ENCODE results near the gene PTPRZ1. TPM values are rescaled to one million over a fixed set of nuclear protein-coding genes. Genes with fewer than 3 reads are reported as not detected.

The PTPRZ1 gene
- total RNA-seq, 2 donors from 2014 or later: 18.0 to 57.4 TPM

GRCh38 chr7:121876656-121877500 is 3.9 kb downstream of the PTPRZ1 start:
- peaks cover 31% of the 10 kb centered on the region for H3K4me1 Mint-ChIP-seq
- 88 to 94% methylated on average over 5 of the region's 5 CpGs for WGBS, 2 experiments (ENCODE audit: insufficient coverage in 1 of 2, insufficient read length in 1 of 2)

GRCh38 chr7:121878918-121879464 is 6.0 kb downstream of the PTPRZ1 start:
- H3K27me3 Mint-ChIP-seq (ENCODE audit: insufficient read depth): peaks cover 4% of the 10 kb centered on the region
- no peak overlapping the region for H3K27ac Mint-ChIP-seq
- Histone ChIP-seq H3K4me3 (ENCODE audit: low read length) (no peak overlapping the region), H3K9ac (ENCODE audit: extremely low read depth, low read length, poor library complexity, severe bottlenecking) (no peak overlapping the region), H3K27me3 (ENCODE audit: control insufficient read depth, insufficient read depth, low read length, poor library complexity, severe bottlenecking) (peaks cover 28% of the 10 kb centered on the region), H3K27ac (ENCODE audit: low read depth, low read length) (no peak overlapping the region), H3K36me3 (ENCODE audit: control insufficient read depth, insufficient read depth, low read length) (no peaks in the 10 kb centered on the region), H3K9me3 (ENCODE audit: control insufficient read depth, low read length) (no peaks in the 10 kb centered on the region), H3K4me1 (ENCODE audit: control insufficient read depth, insufficient read depth, low read length) (no peaks in the 10 kb centered on the region)
- WGBS, 2 experiments (ENCODE audit: insufficient coverage in 1 of 2, insufficient read length in 1 of 2): 81 to 90% methylated on average over 5 of the region's 5 CpGs
- DNase-seq: no peak
- no peak overlapping the region for H3K4me3 Mint-ChIP-seq
- TF ChIP-seq CTCF (conservative IDR thresholded peaks at IDR 0.05): no peak
- H3K36me3 Mint-ChIP-seq (ENCODE audit: low read depth): peaks cover 3% of the 10 kb centered on the region
- H3K4me1 Mint-ChIP-seq: peaks cover 30% of the 10 kb centered on the region
- no peaks in the 10 kb centered on the region for H3K9me3 Mint-ChIP-seq

More at GRCh38 chr7:121876656-121877500, 3.9 kb downstream of the PTPRZ1 start:
- no peaks in the 10 kb centered on the region for H3K9me3 Mint-ChIP-seq
- Histone ChIP-seq H3K9me3 (ENCODE audit: control insufficient read depth, low read length) (no peaks in the 10 kb centered on the region), H3K27me3 (ENCODE audit: control insufficient read depth, insufficient read depth, low read length, poor library complexity, severe bottlenecking) (peaks cover 33% of the 10 kb centered on the region), H3K27ac (ENCODE audit: low read depth, low read length) (no peak overlapping the region), H3K4me1 (ENCODE audit: control insufficient read depth, insufficient read depth, low read length) (no peaks in the 10 kb centered on the region), H3K36me3 (ENCODE audit: control insufficient read depth, insufficient read depth, low read length) (no peaks in the 10 kb centered on the region), H3K9ac (ENCODE audit: extremely low read depth, low read length, poor library complexity, severe bottlenecking) (no peak overlapping the region), H3K4me3 (ENCODE audit: low read length) (no peak overlapping the region)
- no peak for TF ChIP-seq CTCF (conservative IDR thresholded peaks at IDR 0.05)
- H3K27me3 Mint-ChIP-seq (ENCODE audit: insufficient read depth): peaks cover 13% of the 10 kb centered on the region
- DNase-seq: no peak
- no peak overlapping the region for H3K27ac Mint-ChIP-seq
- no peak overlapping the region for H3K4me3 Mint-ChIP-seq
- peaks cover 3% of the 10 kb centered on the region for H3K36me3 Mint-ChIP-seq (ENCODE audit: low read depth)

- Mint-ChIP-seq H3K27ac (peak overlapping the region; percentile 17), H3K4me3 (no peak overlapping the region), H3K36me3 (ENCODE audit: low read depth) (peaks cover 3% of the 10 kb centered on the region), H3K9me3 (no peaks in the 10 kb centered on the region), H3K4me1 (peaks cover 26% of the 10 kb centered on the region), H3K27me3 (ENCODE audit: insufficient read depth) (no peaks in the 10 kb centered on the region)
- Histone ChIP-seq H3K4me3 (ENCODE audit: low read length) (no peak overlapping the region), H3K36me3 (ENCODE audit: control insufficient read depth, insufficient read depth, low read length) (no peaks in the 10 kb centered on the region), H3K9me3 (ENCODE audit: control insufficient read depth, low read length) (no peaks in the 10 kb centered on the region), H3K9ac (ENCODE audit: extremely low read depth, low read length, poor library complexity, severe bottlenecking) (no peak overlapping the region), H3K27ac (ENCODE audit: low read depth, low read length) (no peak overlapping the region), H3K4me1 (ENCODE audit: control insufficient read depth, insufficient read depth, low read length) (no peaks in the 10 kb centered on the region), H3K27me3 (ENCODE audit: control insufficient read depth, insufficient read depth, low read length, poor library complexity, severe bottlenecking) (peaks cover 22% of the 10 kb centered on the region)
- no peak for TF ChIP-seq CTCF (conservative IDR thresholded peaks at IDR 0.05)
- 86 to 96% methylated on average over 1 of the region's 1 CpG for WGBS, 2 experiments (ENCODE audit: insufficient coverage in 1 of 2, insufficient read length in 1 of 2)
- DNase-seq: no peak
These were observed 6.6 kb downstream of the PTPRZ1 start for GRCh38 chr7:121879544-121879943.
